Endothelial cell (in vitro differentiated cells): ENCODE results near the gene NUDT9. TPM values are rescaled to one million over a fixed set of nuclear protein-coding genes. Genes with fewer than 3 reads are reported as not detected.
"Not testable (repeated sequence)": the region's sequence is repeated elsewhere in the genome, so short reads cannot be mapped to it uniquely, and the experiment has no call there.

Source experiments
- DNase-seq: peaks from one replicate; pipeline ENCODE4 v3.0.0; 2021; ENCODE audit warnings: low spot score
- H3K27ac Mint-ChIP-seq: one replicate; pipeline ENCODE4 v1.8.0; 2021; ENCODE audit warnings: mixed read lengths, inconsistent platforms; ENCODE audit not compliant: unreplicated experiment
- H3K27me3 Mint-ChIP-seq: one replicate; pipeline ENCODE4 v1.8.0; 2021; ENCODE audit warnings: mild to moderate bottlenecking, moderate library complexity, mixed read lengths, inconsistent platforms; ENCODE audit not compliant: unreplicated experiment
- H3K36me3 Mint-ChIP-seq: one replicate; pipeline ENCODE4 v1.8.0; 2021; ENCODE audit warnings: mild to moderate bottlenecking, low read depth, mixed read lengths, inconsistent platforms; ENCODE audit not compliant: unreplicated experiment
- H3K4me1 Mint-ChIP-seq: one replicate; pipeline ENCODE4 v1.8.0; 2021; ENCODE audit warnings: mild to moderate bottlenecking, mixed read lengths, inconsistent platforms; ENCODE audit not compliant: unreplicated experiment
- H3K4me3 Mint-ChIP-seq: one replicate; pipeline ENCODE4 v1.8.0; 2021; ENCODE audit warnings: mild to moderate bottlenecking, mixed read lengths, inconsistent platforms; ENCODE audit not compliant: unreplicated experiment
- H3K9me3 Mint-ChIP-seq: one replicate; pipeline ENCODE4 v1.8.0; 2021; ENCODE audit warnings: mixed read lengths, inconsistent platforms; ENCODE audit not compliant: unreplicated experiment
- CTCF ChIP-seq: fragments of 200-600 bp; sonication (generic); IDR thresholded peaks from one replicate; pipeline ENCODE4 v1.5.0; 2021; ENCODE audit warnings: antibody characterized with exemption; ENCODE audit not compliant: unreplicated experiment
- total RNA-seq: library from RNA; stranded (reverse); fragmentation: NEBNext Ultra II Directional; extraction: Animal tissue kit (Norgen Biotek cat#: 25700); gene quantifications from one replicate; pipeline ENCODE4 v1.2.1, GENCODE V29; 2021; ENCODE audit not compliant: unreplicated experiment

The NUDT9 gene
- total RNA-seq, 1 donor from 2014 or later: 16.6 TPM

DNA sequence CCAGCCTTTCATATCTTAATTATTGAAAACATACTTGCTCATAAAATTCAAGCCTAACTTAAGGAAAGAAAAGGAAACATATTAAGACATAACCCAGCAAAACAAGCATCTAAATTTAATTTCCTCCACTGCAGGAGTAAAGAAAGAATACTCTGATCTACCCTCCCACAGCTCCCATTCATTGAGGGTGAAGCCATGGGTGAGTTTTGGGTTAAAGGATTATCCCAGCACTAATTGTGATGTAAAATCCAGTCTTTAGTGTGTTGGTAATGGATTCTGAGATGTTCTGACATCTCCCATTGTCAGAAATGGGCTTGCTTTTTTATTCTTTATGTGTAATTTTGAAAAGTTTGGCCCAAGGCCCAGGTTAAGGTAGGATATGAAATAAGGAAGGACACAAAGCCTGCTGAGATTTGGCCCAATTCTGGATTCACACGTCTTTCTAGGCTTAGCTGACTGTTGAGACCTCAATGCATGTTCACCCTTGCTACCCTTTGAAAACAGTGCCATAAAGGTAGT lies 56.4 kb downstream of the NUDT9 start:
- TF ChIP-seq CTCF: no peak
- H3K4me1 Mint-ChIP-seq: no peaks in the 10 kb centered on the region
- H3K27ac Mint-ChIP-seq: no peak overlapping the region
- no peaks in the 10 kb centered on the region for H3K9me3 Mint-ChIP-seq
- H3K4me3 Mint-ChIP-seq: no peak overlapping the region
- peaks cover 2% of the 10 kb centered on the region for H3K27me3 Mint-ChIP-seq
- H3K36me3 Mint-ChIP-seq: no peaks in the 10 kb centered on the region
- DNase-seq: no peak

DNA sequence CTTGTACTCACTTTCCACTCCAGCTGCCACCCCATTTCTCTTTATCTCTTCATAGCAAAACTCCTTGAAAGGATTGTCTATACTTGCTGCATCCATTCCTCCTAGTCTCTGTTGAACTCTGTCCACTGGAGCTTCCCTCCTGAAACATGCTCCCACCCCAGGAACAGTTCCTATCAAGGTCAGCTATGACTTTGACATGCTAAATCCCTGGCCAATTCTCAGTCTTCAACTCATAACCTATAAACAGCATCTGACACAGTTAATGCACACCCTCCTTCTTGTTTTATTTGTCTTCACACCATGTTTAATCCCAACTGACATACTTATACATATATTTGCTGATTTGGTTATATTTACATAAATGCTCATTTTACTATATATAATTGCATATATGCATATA lies 59.0 kb downstream of the NUDT9 start:
- H3K27ac Mint-ChIP-seq: no peak overlapping the region
- H3K4me3 Mint-ChIP-seq: no peak overlapping the region
- H3K4me1 Mint-ChIP-seq: no peaks in the 10 kb centered on the region
- TF ChIP-seq CTCF: no peak
- no peak for DNase-seq
- peaks cover 2% of the 10 kb centered on the region for H3K27me3 Mint-ChIP-seq
- no peaks in the 10 kb centered on the region for H3K9me3 Mint-ChIP-seq
- H3K36me3 Mint-ChIP-seq: peaks cover 5% of the 10 kb centered on the region

DNA sequence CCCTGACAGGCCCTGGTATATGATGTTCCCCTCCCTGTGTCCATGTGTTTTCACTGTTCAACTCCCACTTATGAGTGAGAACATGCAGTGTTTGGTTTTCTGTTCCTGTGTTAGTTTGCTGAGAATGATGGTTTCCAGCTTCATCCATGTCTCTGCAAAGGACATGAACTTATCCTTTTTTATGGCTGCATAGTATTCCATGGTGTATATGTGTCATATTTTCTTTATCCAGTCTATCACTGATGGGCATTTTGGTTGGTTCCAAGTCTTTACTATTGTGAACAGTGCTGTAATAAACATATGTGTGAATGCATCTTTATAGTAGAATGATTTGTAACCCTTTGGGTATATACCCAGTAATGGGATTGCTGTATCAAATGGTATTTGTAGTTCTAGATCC lies 60.9 kb downstream of the NUDT9 start:
- not testable (repeated sequence) for H3K27ac Mint-ChIP-seq, H3K9me3 Mint-ChIP-seq, DNase-seq, H3K4me3 Mint-ChIP-seq, H3K4me1 Mint-ChIP-seq, H3K27me3 Mint-ChIP-seq, H3K36me3 Mint-ChIP-seq

DNA sequence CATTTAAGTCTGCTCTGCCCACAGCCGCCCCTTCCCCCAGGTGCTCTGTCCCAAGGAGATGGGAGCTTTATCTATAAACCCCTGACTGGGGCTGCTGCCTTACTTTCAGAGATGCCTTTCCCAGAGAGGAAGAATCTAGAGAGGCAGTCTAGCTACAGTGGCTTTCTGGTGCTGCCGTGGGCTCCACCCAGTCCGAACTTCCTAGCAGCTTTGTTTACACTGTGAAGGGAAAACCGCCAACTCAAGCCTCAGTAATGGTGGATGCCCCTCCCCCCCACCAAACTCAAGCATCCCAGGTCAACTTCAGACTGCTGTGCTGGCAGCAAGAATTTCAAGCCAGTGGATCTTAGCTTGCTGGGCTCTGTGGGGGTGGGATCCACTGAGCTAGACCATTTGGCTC lies 66.3 kb downstream of the NUDT9 start:
- H3K27me3 Mint-ChIP-seq, H3K36me3 Mint-ChIP-seq, H3K4me3 Mint-ChIP-seq, DNase-seq, H3K27ac Mint-ChIP-seq, H3K4me1 Mint-ChIP-seq, H3K9me3 Mint-ChIP-seq: not testable (repeated sequence)

DNA sequence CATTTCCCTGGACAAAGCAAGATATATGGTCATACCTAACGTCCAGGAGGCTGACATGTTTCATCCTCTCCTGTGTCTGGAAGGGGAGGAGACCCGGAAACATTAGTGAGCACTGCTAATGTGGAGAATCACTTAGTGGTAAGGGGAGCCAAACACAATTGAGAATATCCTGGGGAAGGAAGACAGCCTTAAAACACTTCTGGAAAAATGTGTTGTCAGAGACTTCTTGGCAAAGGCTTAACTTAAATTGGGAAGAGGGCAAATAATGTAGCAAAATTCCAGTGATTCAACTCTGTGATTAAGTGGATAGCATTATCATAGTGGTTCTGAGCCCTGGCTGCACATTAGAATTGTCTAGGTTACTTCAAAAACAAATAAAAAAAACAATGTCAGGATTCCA lies 67.3 kb downstream of the NUDT9 start:
- H3K4me3 Mint-ChIP-seq: no peak overlapping the region
- no peaks in the 10 kb centered on the region for H3K4me1 Mint-ChIP-seq
- H3K27me3 Mint-ChIP-seq: peaks cover 2% of the 10 kb centered on the region
- peaks cover 3% of the 10 kb centered on the region for H3K9me3 Mint-ChIP-seq
- H3K27ac Mint-ChIP-seq: no peak overlapping the region
- peaks cover 5% of the 10 kb centered on the region for H3K36me3 Mint-ChIP-seq
- no peak for DNase-seq
- TF ChIP-seq CTCF: no peak

DNA sequence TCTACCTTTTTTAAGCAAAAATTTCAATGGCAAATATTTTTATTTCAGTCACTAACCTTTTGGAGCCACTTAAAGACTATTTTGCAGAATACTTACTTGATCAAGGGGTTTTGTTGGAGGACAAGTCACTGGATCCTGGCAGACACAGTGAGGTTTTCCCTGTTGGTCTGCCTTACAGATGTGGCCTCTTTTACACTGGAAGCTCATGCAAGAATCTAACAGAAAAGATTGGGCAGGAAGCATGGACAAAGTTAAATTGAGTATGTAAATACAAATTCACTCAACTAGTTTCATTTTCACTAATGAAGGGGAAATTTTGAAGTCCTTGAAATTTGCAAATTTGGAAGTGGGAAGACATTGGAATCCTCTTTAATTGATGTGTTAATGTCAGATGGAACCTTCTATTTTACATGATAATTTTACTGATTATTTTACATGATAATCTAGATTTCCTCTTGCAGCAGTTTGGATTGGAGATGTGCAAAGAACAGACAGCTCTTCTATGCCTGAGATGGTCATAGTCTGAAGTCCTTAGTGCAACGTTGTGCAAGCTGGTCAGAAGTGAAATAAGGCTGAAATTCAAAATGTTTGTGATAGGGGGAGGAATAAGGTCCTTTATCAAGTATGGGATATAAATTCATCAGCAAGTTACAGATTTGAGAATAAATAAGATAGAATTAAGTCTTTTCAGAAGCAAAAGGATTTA lies 68.4 kb downstream of the NUDT9 start:
- H3K36me3 Mint-ChIP-seq: peaks cover 5% of the 10 kb centered on the region
- H3K27ac Mint-ChIP-seq: no peak overlapping the region
- H3K9me3 Mint-ChIP-seq: peaks cover 3% of the 10 kb centered on the region
- peaks cover 2% of the 10 kb centered on the region for H3K27me3 Mint-ChIP-seq
- DNase-seq: no peak
- no peaks in the 10 kb centered on the region for H3K4me1 Mint-ChIP-seq
- no peak for TF ChIP-seq CTCF
- no peak overlapping the region for H3K4me3 Mint-ChIP-seq
